ENCODE results near the gene KIAA1671. TPM values are rescaled to one million over a fixed set of nuclear protein-coding genes. Genes with fewer than 3 reads are reported as not detected.
A peak's percentile ranks its signal among the peaks of the same experiment; 100 is the strongest.

Gene KIAA1671
- polyA plus RNA-seq, 1 of the 3 experiments (the other 2 are of a cell fraction) = 7.4 TPM

DNA sequence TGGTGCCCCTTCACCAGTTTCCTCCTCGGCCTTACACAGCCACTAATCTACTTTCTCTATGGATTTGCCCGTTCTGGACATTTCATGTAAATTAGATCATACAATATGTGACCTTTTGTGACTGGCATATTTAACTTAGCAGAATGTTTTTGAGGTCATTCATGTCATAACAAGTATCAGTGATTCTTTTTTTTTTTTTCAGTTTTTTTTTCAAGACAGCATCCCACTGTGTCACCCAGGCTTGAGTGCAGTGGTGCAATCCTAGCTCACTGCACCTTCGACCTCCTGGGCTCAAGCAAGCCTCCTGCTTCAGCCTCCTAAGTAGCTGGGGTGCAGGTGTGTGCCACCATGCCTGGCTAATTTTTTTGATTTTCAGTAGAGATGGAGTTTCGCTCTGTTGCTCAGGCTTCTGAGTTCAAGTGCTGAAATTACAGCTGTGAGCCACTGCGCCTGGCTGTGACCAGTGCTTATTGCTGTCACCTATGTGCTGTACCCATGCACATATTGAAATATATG is 22.7 kb downstream of the KIAA1671 start:
- WGBS (ENCODE audit: low lambda C conversion rate) = 73% methylated on average over 5 of the region's 5 CpGs
- Histone ChIP-seq H3K4me3 (ENCODE audit: low read depth in 2 of 2, low read length in 1 of 2) (no peak overlapping the region), H3K4me2 (peak overlapping the region; percentile 64; the same call in 1 of the 2 replicates), H3K9me3 (no peaks in the 10 kb centered on the region), H4K20me1 (ENCODE audit: insufficient read depth) (no peaks in the 10 kb centered on the region), H3K4me1 (ENCODE audit: control insufficient read depth in 1 of 2, insufficient read depth in 2 of 2, low read depth in 1 of 2, low read length in 1 of 2) (peaks cover 17 to 27% of the 10 kb centered on the region in 2 experiments; a peak in 3 of 4 replicates), H3K79me2 (ENCODE audit: insufficient read depth) (peaks cover 63% of the 10 kb centered on the region), H2AFZ (ENCODE audit: low read depth) (no peak overlapping the region), H3F3A (replicated peaks; ENCODE audit: insufficient read depth) (peaks cover 16% of the 10 kb centered on the region), H3K36me3 (replicated peaks in 1 of 2; ENCODE audit: control insufficient read depth in 1 of 2, insufficient read depth in 2 of 2, low read length in 1 of 2) (no peaks in the 10 kb centered on the region), H3K27me3 (ENCODE audit: insufficient read depth) (no peaks in the 10 kb centered on the region), H3K9ac (no peak overlapping the region), H3K9me2 (no peaks in the 10 kb centered on the region), H3K27ac (ENCODE audit: low read depth in 2 of 2, low read length in 1 of 2) (peak overlapping the region; percentile 8 to 63; a peak in 3 of 4 replicates)
- DNase-seq = no peak
- ChIA-PET POLR2A (interaction anchor here (0.6 kb wide), 1 partner anchor 34 kb away, joined by 4 read pairs; no protein-coding TSS in a partner anchor), CTCF (interaction anchor here (0.9 to 2.0 kb wide), 2 partner anchors 74 kb away, joined by 3 to 7 read pairs; no protein-coding TSS in a partner anchor)
- TF ChIP-seq FOXM1 (IDR thresholded peaks at IDR 0.05; ENCODE audit: low read depth) (no peak), YY1 (IDR thresholded peaks at IDR 0.05; ENCODE audit: low read depth) (no peak), RCOR1 (IDR thresholded peaks at IDR 0.05; ENCODE audit: low read length) (no peak), MXI1 (IDR thresholded peaks at IDR 0.05; ENCODE audit: low read depth, low read length) (no peak), FOXJ3 (CRISPR knock-in tag; IDR thresholded peaks at IDR 0.05) (no peak), RAD21 (IDR thresholded peaks at IDR 0.05; ENCODE audit: low read length) (no peak), TAF1 (IDR thresholded peaks at IDR 0.05; ENCODE audit: borderline replicate concordance, low read depth, low read length) (no peak), EZH2phosphoT487 (IDR thresholded peaks at IDR 0.05; ENCODE audit: borderline replicate concordance, low read depth) (no peak), JUND (IDR thresholded peaks at IDR 0.05) (no peak), NFIC (IDR thresholded peaks at IDR 0.05; ENCODE audit: borderline replicate concordance) (no peak), TCF12 (IDR thresholded peaks at IDR 0.05) (no peak)
- TF ChIP-seq, protein P1, sequence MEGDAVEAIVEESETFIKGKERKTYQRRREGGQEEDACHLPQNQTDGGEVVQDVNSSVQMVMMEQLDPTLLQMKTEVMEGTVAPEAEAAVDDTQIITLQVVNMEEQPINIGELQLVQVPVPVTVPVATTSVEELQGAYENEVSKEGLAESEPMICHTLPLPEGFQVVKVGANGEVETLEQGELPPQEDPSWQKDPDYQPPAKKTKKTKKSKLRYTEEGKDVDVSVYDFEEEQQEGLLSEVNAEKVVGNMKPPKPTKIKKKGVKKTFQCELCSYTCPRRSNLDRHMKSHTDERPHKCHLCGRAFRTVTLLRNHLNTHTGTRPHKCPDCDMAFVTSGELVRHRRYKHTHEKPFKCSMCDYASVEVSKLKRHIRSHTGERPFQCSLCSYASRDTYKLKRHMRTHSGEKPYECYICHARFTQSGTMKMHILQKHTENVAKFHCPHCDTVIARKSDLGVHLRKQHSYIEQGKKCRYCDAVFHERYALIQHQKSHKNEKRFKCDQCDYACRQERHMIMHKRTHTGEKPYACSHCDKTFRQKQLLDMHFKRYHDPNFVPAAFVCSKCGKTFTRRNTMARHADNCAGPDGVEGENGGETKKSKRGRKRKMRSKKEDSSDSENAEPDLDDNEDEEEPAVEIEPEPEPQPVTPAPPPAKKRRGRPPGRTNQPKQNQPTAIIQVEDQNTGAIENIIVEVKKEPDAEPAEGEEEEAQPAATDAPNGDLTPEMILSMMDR (IDR thresholded peaks at IDR 0.05) = no peak
- TF ChIP-seq, protein P2, sequence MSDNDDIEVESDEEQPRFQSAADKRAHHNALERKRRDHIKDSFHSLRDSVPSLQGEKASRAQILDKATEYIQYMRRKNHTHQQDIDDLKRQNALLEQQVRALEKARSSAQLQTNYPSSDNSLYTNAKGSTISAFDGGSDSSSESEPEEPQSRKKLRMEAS (IDR thresholded peaks at IDR 0.05; ENCODE audit: low read depth) = no peak
- TF ChIP-seq, protein P3, sequence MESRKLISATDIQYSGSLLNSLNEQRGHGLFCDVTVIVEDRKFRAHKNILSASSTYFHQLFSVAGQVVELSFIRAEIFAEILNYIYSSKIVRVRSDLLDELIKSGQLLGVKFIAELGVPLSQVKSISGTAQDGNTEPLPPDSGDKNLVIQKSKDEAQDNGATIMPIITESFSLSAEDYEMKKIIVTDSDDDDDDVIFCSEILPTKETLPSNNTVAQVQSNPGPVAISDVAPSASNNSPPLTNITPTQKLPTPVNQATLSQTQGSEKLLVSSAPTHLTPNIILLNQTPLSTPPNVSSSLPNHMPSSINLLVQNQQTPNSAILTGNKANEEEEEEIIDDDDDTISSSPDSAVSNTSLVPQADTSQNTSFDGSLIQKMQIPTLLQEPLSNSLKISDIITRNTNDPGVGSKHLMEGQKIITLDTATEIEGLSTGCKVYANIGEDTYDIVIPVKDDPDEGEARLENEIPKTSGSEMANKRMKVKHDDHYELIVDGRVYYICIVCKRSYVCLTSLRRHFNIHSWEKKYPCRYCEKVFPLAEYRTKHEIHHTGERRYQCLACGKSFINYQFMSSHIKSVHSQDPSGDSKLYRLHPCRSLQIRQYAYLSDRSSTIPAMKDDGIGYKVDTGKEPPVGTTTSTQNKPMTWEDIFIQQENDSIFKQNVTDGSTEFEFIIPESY (IDR thresholded peaks at IDR 0.05; ENCODE audit: borderline replicate concordance, low read depth) = no peak
